Measurements from ENCODE around the gene MRPL21. TPM values are rescaled to one million over a fixed set of nuclear protein-coding genes. Genes with fewer than 3 reads are reported as not detected.
"Not testable (repeated sequence)": the region's sequence is repeated elsewhere in the genome, so short reads cannot be mapped to it uniquely, and the experiment has no call there.

Gene MRPL21
- polyA plus RNA-seq, 10 donors, result 36.1 to 57.3 (median 47.5) TPM

DNA sequence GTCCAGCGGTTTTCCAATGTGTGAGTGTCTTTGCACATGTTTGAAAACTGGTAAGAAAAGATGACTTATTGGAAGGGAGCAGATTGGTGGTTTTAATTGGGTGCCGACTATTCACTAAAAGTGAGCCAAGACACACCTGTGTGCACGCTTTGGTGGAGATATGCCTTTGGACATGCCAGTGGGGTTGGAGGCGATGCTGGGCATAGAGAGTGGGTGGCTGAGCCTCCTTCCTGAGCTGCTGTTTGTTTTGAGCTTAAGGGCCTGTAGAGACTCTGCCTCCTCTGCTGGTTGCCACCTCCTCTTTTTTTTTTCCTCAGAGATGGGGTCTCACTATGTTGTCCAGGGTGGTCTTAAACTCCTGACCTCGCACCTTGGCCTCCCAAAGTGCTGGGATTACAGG is 9.6 kb upstream of the MRPL21 start:
- no peak for DNase-seq

DNA sequence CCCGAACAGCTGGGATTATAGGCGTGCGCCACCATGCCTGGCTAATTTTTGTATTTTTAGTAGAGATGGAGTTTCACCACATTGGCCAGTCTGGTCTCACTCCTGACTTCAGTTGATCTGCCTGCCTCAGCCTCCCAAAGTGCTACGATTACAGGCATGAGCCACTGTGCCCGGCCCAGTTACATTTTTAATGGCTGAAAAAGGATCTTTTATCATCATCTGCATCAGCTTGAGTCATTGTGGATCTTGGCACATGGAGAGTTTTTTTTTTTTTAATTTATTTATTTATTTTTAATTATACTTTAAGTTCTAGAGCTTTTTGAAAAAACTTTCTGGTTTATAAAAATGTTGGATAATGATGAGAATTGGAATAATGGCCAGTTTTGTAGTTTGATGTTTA is 8.6 kb upstream of the MRPL21 start:
- no peak for DNase-seq

GRCh38 chr11:68911731-68912130 is 8.1 kb upstream of the MRPL21 start:
- no peak for DNase-seq

DNA sequence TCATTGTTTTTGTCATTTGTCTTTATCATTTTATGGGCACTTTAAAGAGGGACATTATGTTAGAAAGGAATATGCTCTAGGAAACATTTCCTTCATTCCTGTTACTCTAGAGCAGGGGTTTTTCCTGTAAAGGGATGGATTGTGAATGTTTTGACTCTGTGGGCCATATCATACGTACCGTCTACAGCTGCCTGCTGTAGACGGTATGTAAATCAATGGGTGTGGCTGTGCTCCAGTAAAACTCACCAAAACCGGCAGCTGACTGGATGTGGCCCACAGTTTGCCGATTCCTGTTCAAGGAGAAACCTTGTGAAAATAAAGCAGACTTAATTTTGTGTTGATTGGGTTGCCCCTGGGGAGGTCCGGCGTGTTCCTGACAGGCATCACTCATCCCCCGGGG is 7.3 kb upstream of the MRPL21 start:
- DNase-seq, result no peak

- DNase-seq, result no peak
These were observed 4.6 kb upstream of the MRPL21 start for GRCh38 chr11:68908273-68908672.

GRCh38 chr11:68905421-68906360 is 2.1 kb upstream of the MRPL21 start:
- DNase-seq, result no peak

DNA sequence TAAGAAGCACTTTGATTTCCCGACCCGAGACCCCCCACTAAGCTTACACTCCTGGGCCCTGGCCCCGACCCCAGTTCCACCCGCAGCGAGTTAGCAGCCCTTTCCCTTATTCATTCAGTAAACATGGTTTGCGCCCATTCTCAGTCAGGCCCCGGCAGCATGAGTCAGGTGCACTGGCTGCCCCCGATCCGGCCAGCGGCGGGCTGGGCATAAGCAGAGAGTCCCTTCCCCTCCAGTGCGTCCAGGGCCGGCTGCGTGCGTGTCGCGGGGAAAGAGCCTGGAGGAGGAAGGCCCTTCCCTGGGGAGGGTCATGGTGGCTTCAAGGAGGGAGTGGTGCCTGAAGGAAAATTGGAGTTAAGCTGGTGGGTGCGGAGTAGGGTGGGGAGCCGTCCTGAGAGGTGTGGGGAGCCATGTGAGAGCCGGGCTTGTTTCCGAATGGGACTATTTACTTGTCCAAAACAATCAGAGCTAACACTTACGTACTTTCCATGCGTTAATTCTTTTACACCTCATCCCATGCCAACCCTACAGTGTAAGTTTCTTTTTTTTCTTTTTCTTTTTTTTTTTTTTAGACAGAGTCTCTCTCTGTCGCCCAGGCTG is 716 bp upstream of the MRPL21 start:
- DNase-seq, result no peak

DNA sequence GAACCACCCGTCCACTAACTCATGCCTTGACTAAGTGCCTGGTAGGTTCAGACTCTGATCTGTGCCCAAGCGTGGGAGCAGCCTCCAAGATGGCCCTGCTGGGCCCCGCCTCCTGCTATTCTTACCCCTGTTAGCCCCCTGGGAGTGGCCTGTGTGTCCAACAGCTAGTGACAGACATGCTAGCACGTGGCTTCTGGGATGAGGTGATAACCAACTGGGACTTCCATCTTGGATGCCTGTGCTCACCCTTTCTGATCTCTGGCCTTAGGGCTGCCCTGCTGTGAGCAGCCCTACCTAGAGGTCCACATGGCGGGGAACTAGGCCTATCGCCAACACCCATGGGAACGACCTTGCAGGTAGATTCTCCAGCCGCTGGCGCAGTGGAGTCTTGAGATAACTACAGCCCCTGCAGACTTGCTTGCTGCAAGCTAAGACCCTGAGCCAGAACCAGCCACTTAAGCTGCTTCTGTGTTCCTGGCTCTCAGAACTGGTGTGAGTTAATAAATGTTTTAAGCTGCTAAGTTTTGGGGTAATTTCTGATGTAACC is 2.7 kb downstream of the MRPL21 start:
- DNase-seq, result no peak

DNA sequence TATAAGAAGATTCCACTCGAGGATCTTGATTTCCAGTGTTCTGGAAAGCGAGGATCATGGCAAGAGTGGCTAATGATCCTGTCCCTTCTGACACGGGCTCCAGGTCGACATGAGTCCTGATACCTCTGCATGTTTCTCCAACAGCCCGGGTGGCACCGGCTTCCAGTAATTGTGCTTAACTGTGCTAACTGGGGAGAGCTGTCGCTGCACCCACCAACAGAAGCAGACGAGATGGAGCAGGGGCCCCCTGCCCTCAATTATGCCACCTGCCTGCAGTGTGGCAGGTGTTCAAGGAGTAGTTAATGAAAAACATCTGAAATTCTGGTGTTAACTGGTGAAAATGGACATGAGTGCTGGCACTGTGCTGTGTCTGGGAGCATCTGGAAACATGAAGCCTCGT is 6.2 kb downstream of the MRPL21 start:
- no peak for DNase-seq

GRCh38 chr11:68896171-68896959 is 7.3 kb downstream of the MRPL21 start:
- no peak for DNase-seq

- no peak for DNase-seq
These were observed 10.3 kb downstream of the MRPL21 start for GRCh38 chr11:68893282-68893681.

GRCh38 chr11:68892576-68892975 is 11.1 kb downstream of the MRPL21 start:
- no peak for DNase-seq

DNA sequence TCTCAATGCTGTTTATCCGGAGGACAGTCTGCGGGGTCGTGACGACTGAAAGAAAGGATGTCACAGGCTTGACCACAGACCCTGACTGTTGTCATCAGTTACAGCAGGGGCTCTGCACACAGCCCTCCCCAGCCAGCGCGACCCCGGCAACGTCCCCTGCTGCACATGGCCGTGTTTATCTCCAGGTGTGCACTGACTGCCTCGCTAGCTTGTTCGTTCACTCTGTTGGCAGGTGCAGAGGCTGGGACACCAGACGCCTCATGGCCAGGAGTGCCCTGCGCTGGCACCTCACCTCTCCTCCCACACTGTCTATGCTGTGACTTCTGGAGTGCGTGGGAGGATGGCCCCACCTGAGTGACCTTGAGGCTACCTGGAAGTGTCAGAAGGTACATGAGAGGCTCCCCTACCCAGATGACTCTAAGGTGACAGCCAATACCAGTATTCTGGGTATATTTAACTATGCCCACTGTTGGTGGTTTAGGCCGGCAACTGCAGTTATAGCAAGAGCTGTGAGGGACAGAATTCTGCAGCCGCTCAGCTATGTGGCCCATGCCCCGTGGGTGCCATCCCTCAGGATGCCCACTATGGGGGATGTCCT is 12.2 kb downstream of the MRPL21 start:
- DNase-seq, result no peak

- peak; percentile 85 to 95 (median 94) for DNase-seq
These were observed 13.0 kb downstream of the MRPL21 start for GRCh38 chr11:68890490-68891231.

- DNase-seq, result peak; percentile 90 to 96 (median 95)
These were observed 13.6 kb downstream of the MRPL21 start for GRCh38 chr11:68889948-68890446.

- DNase-seq, result not testable (repeated sequence)
These were observed 18.8 kb downstream of the MRPL21 start for GRCh38 chr11:68884827-68885226.

DNA sequence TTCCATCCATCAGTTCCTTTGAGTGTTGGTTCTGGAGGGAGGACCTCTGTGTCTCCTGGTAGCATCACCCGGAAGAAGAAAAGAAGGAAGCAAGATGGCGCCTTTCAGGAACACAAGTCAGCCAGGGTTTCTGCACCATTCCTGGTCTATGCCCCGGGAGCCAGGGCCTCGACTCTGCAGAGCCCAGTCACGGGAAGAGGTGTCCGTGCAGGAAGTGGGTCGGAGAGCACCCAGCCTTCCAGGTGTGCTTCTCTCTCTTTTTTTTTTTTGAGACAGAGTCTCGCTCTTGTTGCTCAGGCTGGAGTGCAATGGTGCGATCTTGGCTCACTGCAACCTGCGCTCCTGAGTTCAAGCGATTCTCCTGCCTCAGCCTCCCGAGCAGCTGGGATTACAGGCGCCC is 21.2 kb downstream of the MRPL21 start:
- no peak for DNase-seq

- DNase-seq, result no peak
These were observed 22.3 kb downstream of the MRPL21 start for GRCh38 chr11:68881320-68881719.

DNA sequence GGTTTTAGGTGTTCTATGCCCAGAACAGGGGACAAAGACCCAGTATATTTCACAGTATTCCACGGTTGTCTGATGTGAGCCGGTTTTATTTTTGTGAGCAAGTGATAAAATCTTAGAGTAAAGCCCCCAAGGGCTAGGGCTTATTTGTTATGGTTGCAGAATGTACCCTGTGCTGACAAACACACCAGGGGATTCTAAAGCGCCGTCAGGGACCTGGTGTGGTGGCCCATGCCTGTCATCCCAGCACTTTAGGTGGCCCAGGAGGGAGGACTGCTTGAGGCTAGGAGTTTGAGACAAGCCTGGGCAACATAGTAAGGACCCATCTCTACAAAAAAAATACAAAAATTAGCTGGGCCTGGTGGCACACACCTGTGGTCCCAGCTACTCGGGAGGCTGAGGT is 22.8 kb downstream of the MRPL21 start:
- DNase-seq, result no peak

DNA sequence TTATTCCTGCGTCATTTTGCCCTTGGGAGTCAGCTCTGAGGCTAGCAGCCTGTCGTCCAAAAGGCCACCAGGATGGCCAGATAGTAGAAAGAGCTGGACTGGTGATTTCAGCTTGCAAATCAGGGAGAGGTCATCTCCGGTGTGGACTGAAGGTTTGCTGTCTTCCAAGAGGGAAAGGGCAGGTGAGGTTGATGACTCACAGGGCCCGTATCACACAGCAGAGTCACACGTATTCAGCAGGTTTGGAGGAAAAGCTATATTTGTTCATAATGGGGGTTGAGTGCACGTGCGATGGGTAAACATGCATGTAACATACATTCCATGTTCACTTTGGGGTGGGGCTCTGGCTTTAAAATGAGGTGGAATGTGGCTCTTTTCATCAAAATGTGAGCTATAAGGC is 25.6 kb downstream of the MRPL21 start:
- no peak for DNase-seq
